OCI-LY1 (cell line): ENCODE data around the gene GNB1L.

ENCODE experiments used
- H2AFZ ChIP-seq: fragments of 200-600 bp; sonication (generic), shearing (Covaris generic); 2 replicates; pipeline ENCODE4 v1.6.0; 2014; ENCODE audit warnings: antibody characterized with exemption, mild to moderate bottlenecking, low read length
- H3F3A ChIP-seq: fragments of 200-600 bp; sonication (generic), shearing (Covaris generic); 2 replicates; pipeline ENCODE4 v1.6.0; 2014; ENCODE audit warnings: mild to moderate bottlenecking, antibody characterized with exemption, low read length, moderate library complexity; ENCODE audit not compliant: insufficient read depth
- H3K27ac ChIP-seq: fragments of 200-600 bp; sonication (generic); 2 replicates; pipeline ENCODE4 v1.5.1; 2014; ENCODE audit warnings: low read length, mixed run types, mild to moderate bottlenecking, low read depth; ENCODE audit not compliant: poor library complexity, severe bottlenecking
- H3K27me3 ChIP-seq: fragments of 200-600 bp; sonication (generic); 2 replicates; pipeline ENCODE4 v1.6.0; 2014; ENCODE audit warnings: antibody characterized with exemption, mild to moderate bottlenecking, low read length, moderate library complexity; ENCODE audit not compliant: insufficient read depth
- H3K36me3 ChIP-seq: fragments of 200-600 bp; sonication (generic); 2 replicates; pipeline ENCODE4 v1.6.1; 2014; ENCODE audit warnings: mild to moderate bottlenecking, antibody characterized with exemption, low read length, moderate library complexity, mixed read lengths; ENCODE audit not compliant: insufficient read depth
- H3K4me1 ChIP-seq: fragments of 200-600 bp; sonication (generic); 2 replicates; pipeline ENCODE4 v1.5.1; 2014; ENCODE audit warnings: mild to moderate bottlenecking, low read length, moderate library complexity; ENCODE audit not compliant: insufficient read depth, severe bottlenecking
- H3K4me2 ChIP-seq: fragments of 200-600 bp; sonication (generic), shearing (Covaris generic); 2 replicates; pipeline ENCODE4 v1.6.1; 2014; ENCODE audit warnings: low read length
- H3K4me3 ChIP-seq: fragments of 200-600 bp; sonication (generic); 2 replicates; pipeline ENCODE4 v1.5.1; 2014; ENCODE audit warnings: low read length, low read depth, mild to moderate bottlenecking, mixed read lengths; ENCODE audit not compliant: poor library complexity, severe bottlenecking
- H3K79me2 ChIP-seq: fragments of 200-600 bp; shearing (Covaris generic); 2 replicates; pipeline ENCODE4 v1.6.1; 2016; ENCODE audit warnings: mixed run types, low read length, mixed read lengths; ENCODE audit not compliant: insufficient read depth
- H3K9ac ChIP-seq: fragments of 200-600 bp; sonication (generic), shearing (Covaris generic); 2 replicates; pipeline ENCODE4 v1.6.1; 2014; ENCODE audit warnings: mild to moderate bottlenecking, low read length, mixed read lengths
- H3K9me2 ChIP-seq: fragments of 200-600 bp; sonication (generic), shearing (Covaris generic); 2 replicates; pipeline ENCODE4 v1.6.1; 2014; ENCODE audit warnings: low read depth, mild to moderate bottlenecking, low read length, mixed read lengths
- H3K9me3 ChIP-seq: fragments of 200-600 bp; shearing (Covaris generic); 2 replicates; pipeline ENCODE4 v1.6.1; 2014; ENCODE audit warnings: low read length, mixed read lengths
- H4K20me1 ChIP-seq: fragments of 200-600 bp; sonication (generic), shearing (Covaris generic); 2 replicates; pipeline ENCODE4 v1.6.0; 2016; ENCODE audit warnings: mild to moderate bottlenecking, low read length; ENCODE audit not compliant: insufficient read depth
- CTCF ChIP-seq: fragments of 200-600 bp; sonication (generic), shearing (Covaris generic); IDR thresholded peaks from 2 replicates; pipeline ENCODE4 v1.5.1; 2017; ENCODE audit warnings: mild to moderate bottlenecking, antibody characterized with exemption, low read length, moderate library complexity, mixed read lengths
- EZH2 ChIP-seq: fragments of 200-600 bp; sonication (generic), shearing (Covaris generic); IDR thresholded peaks from 2 replicates; pipeline ENCODE4 v1.8.0; 2017; ENCODE audit warnings: borderline replicate concordance, mixed run types, mild to moderate bottlenecking, antibody characterized with exemption, low read length, moderate library complexity, mixed read lengths

Gene GNB1L

GRCh38 chr22:19826619-19826950 is 28.1 kb downstream of the GNB1L start:
- Histone ChIP-seq H3F3A (no peaks in the 10 kb centered on the region), H3K9ac (no peak overlapping the region), H3K4me1 (peaks cover 16% of the 10 kb centered on the region), H3K36me3 (no peaks in the 10 kb centered on the region), H3K4me3 (no peak overlapping the region), H3K4me2 (no peak overlapping the region), H3K9me3 (peaks cover 11% of the 10 kb centered on the region), H3K79me2 (no peaks in the 10 kb centered on the region), H3K9me2 (no peaks in the 10 kb centered on the region), H4K20me1 (no peaks in the 10 kb centered on the region), H3K27me3 (no peaks in the 10 kb centered on the region), H2AFZ (no peak overlapping the region), H3K27ac (no peak overlapping the region)
- TF ChIP-seq CTCF = no peak
- no peak for TF ChIP-seq EZH2

GRCh38 chr22:19825904-19826618 is 28.6 kb downstream of the GNB1L start:
- no peak overlapping the region for H2AFZ ChIP-seq
- no peak overlapping the region for H3K9ac ChIP-seq
- H4K20me1 ChIP-seq = no peaks in the 10 kb centered on the region
- H3K4me1 ChIP-seq = peaks cover 16% of the 10 kb centered on the region
- no peak overlapping the region for H3K4me3 ChIP-seq
- no peaks in the 10 kb centered on the region for H3K27me3 ChIP-seq
- no peak overlapping the region for H3K4me2 ChIP-seq
- H3K36me3 ChIP-seq = no peaks in the 10 kb centered on the region
- H3K79me2 ChIP-seq = no peaks in the 10 kb centered on the region
- peaks cover 11% of the 10 kb centered on the region for H3K9me3 ChIP-seq
- TF ChIP-seq EZH2 = no peak
- TF ChIP-seq CTCF = no peak
- no peaks in the 10 kb centered on the region for H3K9me2 ChIP-seq
- H3F3A ChIP-seq = no peaks in the 10 kb centered on the region
- H3K27ac ChIP-seq = no peak overlapping the region

GRCh38 chr22:19824926-19825339 is 29.7 kb downstream of the GNB1L start:
- H3K9ac ChIP-seq = peak overlapping the region; percentile 21; the same call in 1 of the 2 replicates
- no peak overlapping the region for H3K4me2 ChIP-seq
- H3K9me2 ChIP-seq = no peaks in the 10 kb centered on the region
- peaks cover 16% of the 10 kb centered on the region for H3K4me1 ChIP-seq
- no peaks in the 10 kb centered on the region for H3K79me2 ChIP-seq
- no peaks in the 10 kb centered on the region for H3K27me3 ChIP-seq
- no peaks in the 10 kb centered on the region for H4K20me1 ChIP-seq
- H3K36me3 ChIP-seq = no peaks in the 10 kb centered on the region
- no peak overlapping the region for H3K4me3 ChIP-seq
- H3F3A ChIP-seq = no peaks in the 10 kb centered on the region
- TF ChIP-seq EZH2 = no peak
- TF ChIP-seq CTCF = no peak
- H3K27ac ChIP-seq = peak overlapping the region; percentile 71
- peaks cover 11% of the 10 kb centered on the region for H3K9me3 ChIP-seq
- H2AFZ ChIP-seq = no peak overlapping the region
